ENCODE results near the gene PPP1R9B. TPM values are rescaled to one million over a fixed set of nuclear protein-coding genes. Genes with fewer than 3 reads are reported as not detected.

Gene PPP1R9B
- total RNA-seq, 1 experiment from 2014 or later, result 34.8 TPM

DNA sequence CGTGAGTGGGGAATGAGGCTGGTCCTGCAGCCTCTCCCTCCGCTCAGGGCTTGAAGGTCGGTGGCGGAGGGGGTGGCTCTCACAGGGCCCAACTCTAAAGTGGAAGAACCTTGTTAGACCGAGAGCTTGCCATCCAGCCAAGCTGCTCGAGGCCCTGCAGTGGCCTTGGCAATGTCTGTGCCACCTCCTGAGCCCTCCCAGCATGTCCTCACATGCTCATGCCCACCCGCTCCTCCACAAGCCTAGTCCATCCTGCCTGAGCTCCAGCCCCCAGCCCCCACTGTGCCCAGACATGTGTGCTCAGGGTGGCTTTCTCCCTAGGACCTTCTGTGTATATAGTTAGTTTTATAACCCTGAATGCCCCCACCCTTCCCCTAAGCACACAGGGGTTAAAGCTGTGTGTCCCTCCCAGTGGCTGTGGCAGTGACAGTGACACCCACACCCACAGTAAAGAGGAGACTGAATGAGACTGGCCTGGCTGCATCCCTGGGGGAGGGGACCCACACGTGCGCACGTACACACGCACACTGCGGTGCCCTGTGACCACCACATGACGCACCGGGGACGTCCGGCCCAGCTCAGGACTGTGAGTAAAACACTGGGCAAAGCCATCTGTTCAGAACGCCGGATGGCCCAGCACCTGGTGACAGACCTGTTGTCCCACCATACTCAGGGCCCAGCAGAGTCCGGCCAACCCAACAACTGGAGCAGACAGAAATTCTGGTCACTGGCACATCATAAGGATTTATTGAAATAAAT, 39.7 kb downstream of the PPP1R9B start:
- intact Hi-C loops (cut with micrococcal nuclease), result no loop called here
- no peak overlapping the region for H3K4me3 Mint-ChIP-seq (ENCODE audit: unreplicated experiment)
- ChIA-PET POLR2A (interaction anchor here (0.7 kb wide), 1 partner anchor 9 kb away, joined by 3 read pairs; no protein-coding TSS in a partner anchor), CTCF (interaction anchor here (0.5 to 6.3 kb wide), 2 partner anchors 18 to 90 kb away, joined by 3 to 44 read pairs; partner anchors contain the start of gene PDK2)
- no peaks in the 10 kb centered on the region for H3K9me3 Mint-ChIP-seq (ENCODE audit: unreplicated experiment)
- no peaks in the 10 kb centered on the region for H3K27me3 Mint-ChIP-seq (ENCODE audit: insufficient read depth, unreplicated experiment)
- H3K36me3 Mint-ChIP-seq (ENCODE audit: insufficient read depth, unreplicated experiment), result peaks cover 10% of the 10 kb centered on the region
- no TSS peak for BruUV-seq (replicated peaks)
- no peak for DNase-seq (ENCODE audit: unreplicated experiment)
- TF ChIP-seq, protein P1, sequence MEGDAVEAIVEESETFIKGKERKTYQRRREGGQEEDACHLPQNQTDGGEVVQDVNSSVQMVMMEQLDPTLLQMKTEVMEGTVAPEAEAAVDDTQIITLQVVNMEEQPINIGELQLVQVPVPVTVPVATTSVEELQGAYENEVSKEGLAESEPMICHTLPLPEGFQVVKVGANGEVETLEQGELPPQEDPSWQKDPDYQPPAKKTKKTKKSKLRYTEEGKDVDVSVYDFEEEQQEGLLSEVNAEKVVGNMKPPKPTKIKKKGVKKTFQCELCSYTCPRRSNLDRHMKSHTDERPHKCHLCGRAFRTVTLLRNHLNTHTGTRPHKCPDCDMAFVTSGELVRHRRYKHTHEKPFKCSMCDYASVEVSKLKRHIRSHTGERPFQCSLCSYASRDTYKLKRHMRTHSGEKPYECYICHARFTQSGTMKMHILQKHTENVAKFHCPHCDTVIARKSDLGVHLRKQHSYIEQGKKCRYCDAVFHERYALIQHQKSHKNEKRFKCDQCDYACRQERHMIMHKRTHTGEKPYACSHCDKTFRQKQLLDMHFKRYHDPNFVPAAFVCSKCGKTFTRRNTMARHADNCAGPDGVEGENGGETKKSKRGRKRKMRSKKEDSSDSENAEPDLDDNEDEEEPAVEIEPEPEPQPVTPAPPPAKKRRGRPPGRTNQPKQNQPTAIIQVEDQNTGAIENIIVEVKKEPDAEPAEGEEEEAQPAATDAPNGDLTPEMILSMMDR (IDR thresholded peaks at IDR 0.05; ENCODE audit: unreplicated experiment), result no peak
- no peak overlapping the region for H3K27ac Mint-ChIP-seq (ENCODE audit: low read depth, unreplicated experiment)
- peaks cover 23% of the 10 kb centered on the region for H3K4me1 Mint-ChIP-seq (ENCODE audit: insufficient read depth, unreplicated experiment)

- H3K27me3 Mint-ChIP-seq (ENCODE audit: insufficient read depth, unreplicated experiment), result no peaks in the 10 kb centered on the region
- H3K4me3 Mint-ChIP-seq (ENCODE audit: unreplicated experiment), result no peak overlapping the region
- POLR2A ChIA-PET, result interaction anchor here (3.4 kb wide), 1 partner anchor 39 kb away, joined by 14 read pairs; the partner anchor contains the start of gene PPP1R9B
- CTCF ChIA-PET, result interaction anchor here (0.6 to 6.3 kb wide), 5 partner anchors 11 to 111 kb away, joined by 3 to 44 read pairs (median 4); partner anchors contain the start of gene PDK2
- TF ChIP-seq, protein P1 (IDR thresholded peaks at IDR 0.05; ENCODE audit: unreplicated experiment), result no peak
- no peak overlapping the region for H3K27ac Mint-ChIP-seq (ENCODE audit: low read depth, unreplicated experiment)
- no peaks in the 10 kb centered on the region for H3K9me3 Mint-ChIP-seq (ENCODE audit: unreplicated experiment)
- no peak for DNase-seq (ENCODE audit: unreplicated experiment)
- intact Hi-C loops (cut with micrococcal nuclease), result no loop called here
- H3K36me3 Mint-ChIP-seq (ENCODE audit: insufficient read depth, unreplicated experiment), result peaks cover 11% of the 10 kb centered on the region
- peaks cover 23% of the 10 kb centered on the region for H3K4me1 Mint-ChIP-seq (ENCODE audit: insufficient read depth, unreplicated experiment)
- no TSS peak for BruUV-seq (replicated peaks)
Observed at GRCh38 chr17:50109785-50110184, 40.7 kb downstream of the PPP1R9B start.

DNA sequence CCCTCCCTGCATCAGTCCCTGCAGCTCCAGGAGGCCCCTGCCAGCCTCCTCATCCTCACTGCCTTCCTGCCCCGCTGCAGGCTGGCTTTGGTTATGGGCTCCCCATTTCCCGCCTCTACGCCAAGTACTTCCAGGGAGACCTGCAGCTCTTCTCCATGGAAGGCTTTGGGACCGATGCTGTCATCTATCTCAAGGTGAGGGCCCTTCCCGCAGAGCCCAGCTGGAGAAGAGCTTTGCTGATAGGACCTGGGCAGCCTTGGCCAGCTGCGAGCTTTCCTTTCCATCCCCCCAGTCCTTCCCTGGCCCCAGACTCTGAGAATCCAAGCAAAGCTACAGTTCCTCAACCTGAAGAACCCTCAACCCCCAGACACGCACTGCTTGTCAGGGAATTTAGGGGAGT, 41.3 kb downstream of the PPP1R9B start:
- BruUV-seq (replicated peaks), result no TSS peak
- CTCF ChIA-PET, result interaction anchor here (0.6 to 6.3 kb wide), 6 partner anchors 11 to 111 kb away, joined by 3 to 44 read pairs (median 4); partner anchors contain the start of gene PDK2

GRCh38 chr17:50108556-50108955, 41.9 kb downstream of the PPP1R9B start:
- Mint-ChIP-seq H3K27ac (ENCODE audit: low read depth, unreplicated experiment) (no peak overlapping the region), H3K27me3 (ENCODE audit: insufficient read depth, unreplicated experiment) (no peaks in the 10 kb centered on the region), H3K9me3 (ENCODE audit: unreplicated experiment) (no peaks in the 10 kb centered on the region), H3K4me3 (ENCODE audit: unreplicated experiment) (no peak overlapping the region), H3K36me3 (ENCODE audit: insufficient read depth, unreplicated experiment) (peaks cover 11% of the 10 kb centered on the region), H3K4me1 (ENCODE audit: insufficient read depth, unreplicated experiment) (peaks cover 23% of the 10 kb centered on the region)
- no TSS peak for BruUV-seq (replicated peaks)
- TF ChIP-seq, protein P1 (IDR thresholded peaks at IDR 0.05; ENCODE audit: unreplicated experiment), result no peak
- ChIA-PET CTCF (interaction anchor here (0.8 to 6.3 kb wide), 7 partner anchors 10 to 80 kb away, joined by 3 to 44 read pairs (median 4); partner anchors contain the start of gene PDK2), POLR2A (interaction anchor here (0.8 to 3.4 kb wide), 6 partner anchors 8 to 43 kb away, joined by 3 to 14 read pairs (median 6); partner anchors contain the start of gene PPP1R9B)
- intact Hi-C loops (cut with micrococcal nuclease), result no loop called here
- DNase-seq (ENCODE audit: unreplicated experiment), result no peak

More for the DNA sequence above, 41.3 kb downstream of the PPP1R9B start:
- POLR2A ChIA-PET, result interaction anchor here (0.8 to 3.4 kb wide), 6 partner anchors 9 to 43 kb away, joined by 3 to 14 read pairs (median 6); partner anchors contain the start of gene PPP1R9B
- intact Hi-C loops (cut with micrococcal nuclease), result no loop called here
- Mint-ChIP-seq H3K9me3 (ENCODE audit: unreplicated experiment) (no peaks in the 10 kb centered on the region), H3K27ac (ENCODE audit: low read depth, unreplicated experiment) (no peak overlapping the region), H3K27me3 (ENCODE audit: insufficient read depth, unreplicated experiment) (no peaks in the 10 kb centered on the region), H3K4me1 (ENCODE audit: insufficient read depth, unreplicated experiment) (peaks cover 23% of the 10 kb centered on the region), H3K4me3 (ENCODE audit: unreplicated experiment) (no peak overlapping the region), H3K36me3 (ENCODE audit: insufficient read depth, unreplicated experiment) (peaks cover 11% of the 10 kb centered on the region)
- no peak for DNase-seq (ENCODE audit: unreplicated experiment)
- TF ChIP-seq, protein P1 (IDR thresholded peaks at IDR 0.05; ENCODE audit: unreplicated experiment), result no peak
